GM23338 (cell line): ENCODE measurements around the gene GALNT9. TPM values are rescaled to one million over a fixed set of nuclear protein-coding genes. Genes with fewer than 3 reads are reported as not detected.

Experiments used
- ATAC-seq: fragments of 200-7000 bp; cut with Tn5 transposase; 3 replicates; pipeline ENCODE4 v1.9.1; 2020
- DNase-seq: peaks from one replicate; pipeline ENCODE4 v3.0.0-alpha.2; 2015; ENCODE audit warnings: low spot score
- H2AFZ ChIP-seq: fragments of 200-600 bp; sonication (generic); 2 replicates; pipeline ENCODE4 v1.8.0; 2016; ENCODE audit warnings: antibody characterized with exemption, mild to moderate bottlenecking, moderate library complexity
- H3F3A ChIP-seq: fragments of 200-600 bp; sonication (generic); replicated peaks from 2 replicates; pipeline ENCODE4 v1.8.0; 2017; ENCODE audit warnings: antibody characterized with exemption, mixed run types, low read depth
- H3K27ac ChIP-seq: fragments of 200-600 bp; sonication (generic); 2 replicates; pipeline ENCODE4 v1.6.1; 2016; ENCODE audit warnings: low read depth
- H3K27me3 ChIP-seq: fragments of 200-600 bp; sonication (generic); 2 replicates; pipeline ENCODE4 v1.8.0; 2016; ENCODE audit warnings: mild to moderate bottlenecking, mixed run types, moderate library complexity; ENCODE audit not compliant: insufficient read depth
- H3K36me3 ChIP-seq: fragments of 200-600 bp; sonication (generic); 2 replicates; pipeline ENCODE4 v1.8.0; 2016; ENCODE audit warnings: mild to moderate bottlenecking; ENCODE audit not compliant: insufficient read depth
- H3K4me1 ChIP-seq: fragments of 200-600 bp; sonication (generic); 2 replicates; pipeline ENCODE4 v1.8.0; 2016; ENCODE audit warnings: mild to moderate bottlenecking, moderate library complexity; ENCODE audit not compliant: insufficient read depth
- H3K4me2 ChIP-seq: fragments of 200-600 bp; sonication (generic); 2 replicates; pipeline ENCODE4 v1.7.1; 2017; ENCODE audit warnings: mixed run types
- H3K4me3 ChIP-seq: fragments of 200-600 bp; sonication (generic); 2 replicates; pipeline ENCODE4 v1.6.1; 2016; ENCODE audit warnings: mixed run types
- H3K79me2 ChIP-seq: fragments of 200-600 bp; sonication (generic); replicated peaks from 2 replicates; pipeline ENCODE4 v1.8.0; 2017; ENCODE audit warnings: mild to moderate bottlenecking; ENCODE audit not compliant: insufficient read depth
- H3K9me2 ChIP-seq: fragments of 200-600 bp; sonication (generic); 2 replicates; pipeline ENCODE4 v1.8.0; 2017; ENCODE audit not compliant: insufficient read depth
- H4K20me1 ChIP-seq: fragments of 200-600 bp; sonication (generic); replicated peaks from 2 replicates; pipeline ENCODE4 v1.8.0; 2017; ENCODE audit warnings: mild to moderate bottlenecking; ENCODE audit not compliant: insufficient read depth
- H3K27ac Mint-ChIP-seq: 2 replicates; pipeline ENCODE4 v1.8.0; 2020; ENCODE audit warnings: inconsistent platforms, mild to moderate bottlenecking, moderate library complexity, mixed read lengths
- H3K27me3 Mint-ChIP-seq: 3 replicates; pipeline ENCODE4 v1.8.0; 2022; ENCODE audit warnings: low read depth, mild to moderate bottlenecking, moderate library complexity, mixed read lengths, inconsistent platforms; ENCODE audit not compliant: insufficient read depth, poor library complexity
- H3K36me3 Mint-ChIP-seq: 3 replicates; pipeline ENCODE4 v1.8.0; 2021; ENCODE audit warnings: low read depth, mild to moderate bottlenecking, inconsistent platforms, moderate library complexity, mixed read lengths
- H3K4me1 Mint-ChIP-seq: 3 replicates; pipeline ENCODE4 v1.8.0; 2020; ENCODE audit warnings: mild to moderate bottlenecking, inconsistent platforms, mixed read lengths
- H3K4me3 Mint-ChIP-seq: 3 replicates; pipeline ENCODE4 v1.8.0; 2021; ENCODE audit warnings: moderate library complexity, mild to moderate bottlenecking, inconsistent platforms, mixed read lengths
- H3K9me3 Mint-ChIP-seq: 3 replicates; pipeline ENCODE4 v1.8.0; 2020; ENCODE audit warnings: moderate library complexity, mild to moderate bottlenecking, inconsistent platforms, mixed read lengths
- CREB1 ChIP-seq: fragments of 250-450 bp; sonication (Bioruptor Pico); IDR thresholded peaks from 2 replicates; pipeline ENCODE4 v1.5.0; 2020; ENCODE audit warnings: low read depth, mild to moderate bottlenecking, moderate library complexity
- CTCF ChIP-seq, 2 experiments: fragments of 200-600 bp in 1 of 2; sonication (generic) in 1 of 2; conservative IDR thresholded peaks; 2 replicates each; pipeline versions ENCODE4 v1.5.1 to v1.6.1; 2016 to 2017; ENCODE audit warnings: antibody characterized with exemption in 2 of 2, low read depth in 2 of 2, mild to moderate bottlenecking in 2 of 2, moderate library complexity in 1 of 2
- ETS1 ChIP-seq: IDR thresholded peaks from 2 replicates; pipeline ENCODE4 v1.6.1; 2016; ENCODE audit warnings: antibody characterized with exemption
- EZH2 ChIP-seq: fragments of 200-600 bp; sonication (generic); IDR thresholded peaks from one replicate; pipeline ENCODE4 v1.8.0; 2017; ENCODE audit warnings: antibody characterized with exemption, mild to moderate bottlenecking, low read depth; ENCODE audit not compliant: unreplicated experiment
- JUNB ChIP-seq: IDR thresholded peaks from one replicate; pipeline ENCODE4 v1.6.1; 2016; ENCODE audit warnings: antibody characterized with exemption; ENCODE audit not compliant: unreplicated experiment
- NANOG ChIP-seq: IDR thresholded peaks from 2 replicates; pipeline ENCODE4 v1.6.1; 2016; ENCODE audit warnings: antibody characterized with exemption, borderline replicate concordance
- POLR2AphosphoS5 ChIP-seq: IDR thresholded peaks from 2 replicates; pipeline ENCODE4 v1.6.1; 2016; ENCODE audit warnings: antibody characterized with exemption, low read depth
- REST ChIP-seq: IDR thresholded peaks from one replicate; pipeline ENCODE4 v1.6.1; 2018; ENCODE audit warnings: antibody characterized with exemption; ENCODE audit not compliant: unreplicated experiment
- STAT1 ChIP-seq: IDR thresholded peaks from one replicate; pipeline ENCODE4 v1.6.1; 2016; ENCODE audit warnings: antibody characterized with exemption; ENCODE audit not compliant: unreplicated experiment
- ZNF114 ChIP-seq: fragments of 250-450 bp; sonication (Bioruptor Pico); IDR thresholded peaks from 2 replicates; pipeline ENCODE4 v1.5.0; 2020; ENCODE audit warnings: mild to moderate bottlenecking, moderate library complexity
- ZNF331 ChIP-seq: fragments of 250-450 bp; sonication (Bioruptor Pico); IDR thresholded peaks from 2 replicates; pipeline ENCODE4 v1.5.0; 2020; ENCODE audit warnings: low read depth, mild to moderate bottlenecking, moderate library complexity
- ZNF462 ChIP-seq: fragments of 250-450 bp; sonication (Bioruptor Pico); IDR thresholded peaks from 2 replicates; pipeline ENCODE4 v1.5.0; 2020; ENCODE audit warnings: mild to moderate bottlenecking, moderate library complexity
- polyA plus RNA-seq: library from polyadenylated mRNA; unstranded; fragments of >200 nt; fragmentation: Nextera tagmentation; extraction: Ambion mirVana; gene quantifications from 2 replicates; pipeline ENCODE4 v1.2.1, GENCODE V29; 2016
- total RNA-seq: library from RNA; depleted of rRNA; stranded (reverse); fragments of >200 nt; shearing (Covaris generic); gene quantifications from 2 replicates; pipeline ENCODE4 v1.2.3, GENCODE V29; 2014

Gene GALNT9
- total and polyA plus RNA-seq, 2 experiments from 2014 or later, result 0.81 to 2.5 TPM

- H3K36me3 ChIP-seq, result no peaks in the 10 kb centered on the region
- no peak overlapping the region for H3K4me3 Mint-ChIP-seq
- no peaks in the 10 kb centered on the region; the same call in 2 of the 3 replicates for H3K9me3 Mint-ChIP-seq
- H4K20me1 ChIP-seq, result no peaks in the 10 kb centered on the region
- peaks cover 37% of the 10 kb centered on the region for H3K4me1 Mint-ChIP-seq
- H3K27me3 Mint-ChIP-seq, result peaks cover 14% of the 10 kb centered on the region
- no peaks in the 10 kb centered on the region for H3K9me2 ChIP-seq
- H3F3A ChIP-seq, result peaks cover 5% of the 10 kb centered on the region; the same call in 1 of the 2 replicates
- peaks cover 4% of the 10 kb centered on the region; the same call in 1 of the 2 replicates for H3K4me1 ChIP-seq
- no peak overlapping the region for H3K4me2 ChIP-seq
- no peaks in the 10 kb centered on the region for H3K36me3 Mint-ChIP-seq
- no peaks in the 10 kb centered on the region for H3K79me2 ChIP-seq
- H3K27me3 ChIP-seq, result no peaks in the 10 kb centered on the region
- H2AFZ ChIP-seq, result no peak overlapping the region
- ATAC-seq (no peak), DNase-seq (no peak)
- H3K4me3 ChIP-seq, result no peak overlapping the region
- H3K27ac ChIP-seq, result no peak overlapping the region
- H3K27ac Mint-ChIP-seq, result no peak overlapping the region
- TF ChIP-seq POLR2AphosphoS5 (no peak), REST (no peak), NANOG (no peak), EZH2 (no peak), STAT1 (no peak), ZNF114 (no peak), CREB1 (CRISPR knock-in tag) (no peak), JUNB (no peak), ZNF331 (CRISPR knock-in tag) (no peak), CTCF (conservative IDR thresholded peaks at IDR 0.05; ENCODE audit: low read depth in 2 of 2) (no peak), ETS1 (no peak), ZNF462 (CRISPR knock-in tag) (no peak)
These were observed 48.4 kb downstream of the GALNT9 start for GRCh38 chr12:132281038-132281437.
